GM18511 (cell line): ENCODE measurements around the gene CSF1.
"Not testable (repeated sequence)": the region's sequence is repeated elsewhere in the genome, so short reads cannot be mapped to it uniquely, and the experiment has no call there.

ENCODE experiments used
- ATAC-seq: cut with Tn5 transposase; IDR thresholded peaks from one replicate; pipeline ENCODE4 v1.9.1; 2021; ENCODE audit warnings: mild to moderate bottlenecking, moderate library complexity; ENCODE audit not compliant: unreplicated experiment

The CSF1 gene

GRCh38 chr1:109917768-109918606 is 7.3 kb downstream of the CSF1 start:
- no peak for ATAC-seq

GRCh38 chr1:109918671-109919070 is 8.0 kb downstream of the CSF1 start:
- ATAC-seq, result no peak

- no peak for ATAC-seq
Observed at GRCh38 chr1:109919303-109919702, 8.7 kb downstream of the CSF1 start.

GRCh38 chr1:109920391-109920790 is 9.7 kb downstream of the CSF1 start:
- ATAC-seq, result not testable (repeated sequence)

- no peak for ATAC-seq
Observed at GRCh38 chr1:109922326-109922725, 11.7 kb downstream of the CSF1 start.

GRCh38 chr1:109923131-109923945 is 12.7 kb downstream of the CSF1 start:
- ATAC-seq, result no peak

- no peak for ATAC-seq
Observed at GRCh38 chr1:109923946-109924275, 13.3 kb downstream of the CSF1 start.

- ATAC-seq, result no peak
Observed at GRCh38 chr1:109924316-109924715, 13.7 kb downstream of the CSF1 start.

GRCh38 chr1:109925159-109925990 is 14.7 kb downstream of the CSF1 start:
- no peak for ATAC-seq

- no peak for ATAC-seq
Observed at GRCh38 chr1:109926662-109927300, 16.1 kb downstream of the CSF1 start.

- no peak for ATAC-seq
Observed at GRCh38 chr1:109927356-109927755, 16.7 kb downstream of the CSF1 start.

GRCh38 chr1:109927911-109928321 is 17.3 kb downstream of the CSF1 start:
- no peak for ATAC-seq

GRCh38 chr1:109928591-109929111 is 18.0 kb downstream of the CSF1 start:
- no peak for ATAC-seq

- ATAC-seq, result no peak
Observed at GRCh38 chr1:109929170-109929569, 18.5 kb downstream of the CSF1 start.

GRCh38 chr1:109929588-109930251 is 19.1 kb downstream of the CSF1 start:
- ATAC-seq, result no peak

- no peak for ATAC-seq
Observed at GRCh38 chr1:109930252-109930993, 19.8 kb downstream of the CSF1 start.

GRCh38 chr1:109931189-109931731 is 20.6 kb downstream of the CSF1 start:
- no peak for ATAC-seq

- no peak for ATAC-seq
Observed at GRCh38 chr1:109931911-109932636, 21.4 kb downstream of the CSF1 start.
